Transverse colon (tissue), 4 donors: ENCODE data around the gene PEDS1. TPM values are rescaled to one million over a fixed set of nuclear protein-coding genes. Genes with fewer than 3 reads are reported as not detected.
A peak's percentile ranks its signal among the peaks of the same experiment; 100 is the strongest.

Experiments
- DNase-seq: peaks from one replicate; pipeline ENCODE4 v3.0.0-alpha.2; 2019
- H3K27ac ChIP-seq, 4 donors: fragments of 200-600 bp; sonication (generic); 2 replicates each; pipeline ENCODE4 v1.5.1; 2016 to 2018; ENCODE audit warnings: inconsistent platforms in 4 of 4
- H3K27me3 ChIP-seq: fragments of 200-600 bp; sonication (generic); 2 replicates; pipeline ENCODE4 v1.5.1; 2017; ENCODE audit warnings: inconsistent platforms
- H3K36me3 ChIP-seq, 4 donors: fragments of 200-600 bp; sonication (generic); 2 replicates each; pipeline ENCODE4 v1.5.1; 2017 to 2019; ENCODE audit warnings: inconsistent platforms in 4 of 4
- H3K4me1 ChIP-seq, 4 donors: fragments of 200-600 bp; sonication (generic); 2 replicates each; pipeline ENCODE4 v1.5.1; 2017 to 2020; ENCODE audit warnings: inconsistent platforms in 4 of 4
- H3K4me3 ChIP-seq, 4 donors: fragments of 200-600 bp; sonication (generic); 1 replicate in 1 of 4; 2 replicates in 3 of 4; pipeline versions ENCODE4 v1.5.1 to v1.6.1; 2017 to 2019; ENCODE audit warnings: inconsistent platforms in 4 of 4
- H3K9me3 ChIP-seq, 2 donors: fragments of 200-600 bp; sonication (generic); 2 replicates each; pipeline ENCODE4 v1.5.1; 2017 to 2019; ENCODE audit warnings: inconsistent platforms in 2 of 2
- CTCF ChIP-seq, 5 experiments: fragments of 200-600 bp in 3 of 5; fragments of 450-650 bp in 2 of 5; sonication (generic) in 3 of 5; IDR thresholded peaks; 1 replicate in 2 of 5; 2 replicates in 3 of 5; pipeline ENCODE4 v1.5.1; 2016 to 2017; ENCODE audit warnings: antibody characterized with exemption in 5 of 5, inconsistent platforms in 3 of 5, mild to moderate bottlenecking in 2 of 5, moderate library complexity in 1 of 5
- EP300 ChIP-seq: sonication (generic); formaldehyde crosslinking; IDR thresholded peaks from one replicate; pipeline ENCODE4 v1.6.1; 2017; ENCODE audit warnings: antibody characterized with exemption, low read depth
- POLR2A ChIP-seq: fragments of 450-650 bp; IDR thresholded peaks from one replicate; pipeline ENCODE4 v1.6.1; 2016; ENCODE audit warnings: antibody characterized with exemption, mild to moderate bottlenecking, moderate library complexity
- POLR2AphosphoS5 ChIP-seq, 3 donors: sonication (generic); formaldehyde crosslinking; IDR thresholded peaks; one replicate each; pipeline ENCODE4 v1.6.1; 2016; ENCODE audit warnings: antibody characterized with exemption in 3 of 3
- WGBS, 2 donors: methylation state at CpG; one replicate each; pipeline ENCODE4 v1.1.5; 2018; ENCODE audit warnings: low coverage in 1 of 2; 5-methylcytosine and 5-hydroxymethylcytosine counted together
- in situ Hi-C, 4 donors: fragments of 200-750 bp; cut with MboI; loops; one replicate each; pipeline versions ENCODE4 v1.15.0 to v1.15.1; 2017; ENCODE audit warnings: low sequenced_read_pairs in 3 of 4, low pct_ligation_motif_present in 1 of 4, low pct_unique_long_range_greater_than_20kb in 1 of 4
- intact Hi-C: fragments of 100-400 bp; cut with DNase I; formaldehyde crosslinking; loops from one replicate; pipeline ENCODE4 v1.15.1; 2023; ENCODE audit warnings: low total_unique reads
- total RNA-seq, 4 donors: library from RNA; depleted of rRNA; stranded (reverse); fragments of >200 nt; gene quantifications; one replicate each; pipeline ENCODE4 v1.1.0, GENCODE V29; 2016

PEDS1 gene
- total RNA-seq, 4 donors from 2014 or later: 9.6 to 30.9 (median 23.2) TPM

- 0 to 1% methylated on average over 3 to 51 of the region's 96 CpGs for WGBS, 2 donors
- Histone ChIP-seq H3K27me3 (no peaks in the 10 kb centered on the region), H3K4me1 (peaks cover 4 to 35% (median 32%) of the 10 kb centered on the region in 4 donors), H3K9me3 (no peaks in the 10 kb centered on the region), H3K4me3 (peak overlapping the region; percentile 82 to 93 (median 90)), H3K36me3 (no peaks in the 10 kb centered on the region), H3K27ac (peak overlapping the region; percentile 98 to 100 (median 99))
- intact Hi-C loops: loop anchor here (2.0 to 5.0 kb wide), 2 partner anchors 101 to 269 kb away; no protein-coding TSS in a partner anchor
- peak; percentile 55 for DNase-seq
- in situ Hi-C loops: loop anchor here in 1 of 4 donors (25.0 kb wide), 1 partner anchor 546 kb away; the partner anchor contains the start of gene PARD6B
- no peak for TF ChIP-seq EP300
- no peak for TF ChIP-seq POLR2A
- peak; percentile 29 to 56 (median 35) for TF ChIP-seq CTCF (IDR thresholded peaks at IDR 0.05)
- peak; percentile 7 to 72 (median 46) for TF ChIP-seq POLR2AphosphoS5 (IDR thresholded peaks at IDR 0.05)
Observed at GRCh38 chr20:50191544-50192363, 38.2 kb upstream of the PEDS1 start.

- intact Hi-C loops (loop anchor here (2.0 to 5.0 kb wide), 2 partner anchors 101 to 270 kb away; no protein-coding TSS in a partner anchor), in situ Hi-C loops (loop anchor here in 1 of 4 donors (25.0 kb wide), 1 partner anchor 546 kb away; the partner anchor contains the start of gene PARD6B)
- H3K4me3 ChIP-seq: peak overlapping the region; percentile 82 to 93 (median 90)
- TF ChIP-seq POLR2AphosphoS5 (IDR thresholded peaks at IDR 0.05) (peak in 1 of 3 donors; percentile 33), EP300 (no peak)
- H3K36me3 ChIP-seq: no peaks in the 10 kb centered on the region
- no CpG with 5 or more reads among the region's 69 CpGs for WGBS, 2 donors
- no peaks in the 10 kb centered on the region for H3K9me3 ChIP-seq
- DNase-seq: peak; percentile 75
- no peaks in the 10 kb centered on the region for H3K27me3 ChIP-seq
- H3K27ac ChIP-seq: peak overlapping the region; percentile 98 to 100 (median 99)
- H3K4me1 ChIP-seq: peaks cover 4 to 40% (median 32%) of the 10 kb centered on the region in 4 donors
Observed at GRCh38 chr20:50191065-50191543, 37.6 kb upstream of the PEDS1 start.

- peak within 1 kb of the TSS; percentile 98 to 100 (median 99) for H3K27ac ChIP-seq
- intact Hi-C loops (loop anchor here (1.0 to 5.0 kb wide), 3 partner anchors 102 to 270 kb away; no protein-coding TSS in a partner anchor), in situ Hi-C loops (loop anchor here in 1 of 4 donors (25.0 kb wide), 1 partner anchor 547 kb away; the partner anchor contains the start of gene PARD6B)
- H3K4me3 ChIP-seq: peak within 1 kb of the TSS; percentile 82 to 93 (median 90)
- no peaks in the 10 kb centered on the region for H3K9me3 ChIP-seq
- peak; percentile 92 for DNase-seq
- no peaks in the 10 kb centered on the region for H3K27me3 ChIP-seq
- TF ChIP-seq EP300: no peak
- TF ChIP-seq POLR2A: peak; percentile 98
- peak; percentile 70 to 81 (median 75) for TF ChIP-seq CTCF (IDR thresholded peaks at IDR 0.05)
- TF ChIP-seq POLR2AphosphoS5 (IDR thresholded peaks at IDR 0.05): peak; percentile 97 to 98 (median 98)
- no peaks in the 10 kb centered on the region for H3K36me3 ChIP-seq
- H3K4me1 ChIP-seq: peaks cover 4 to 41% (median 32%) of the 10 kb centered on the region in 4 donors
- 0% methylated on average over 1 to 45 of the region's 89 CpGs for WGBS, 2 donors
Observed at GRCh38 chr20:50190251-50191064, 36.9 kb upstream of the PEDS1 start, which contains the start of gene CEBPB. TSS of gene CEBPB (plus strand) at chr20:50190830. CDS start at chr20:50191034, 204 bp downstream.

- no peak for TF ChIP-seq CTCF (IDR thresholded peaks at IDR 0.05)
- no peak for TF ChIP-seq POLR2AphosphoS5 (IDR thresholded peaks at IDR 0.05)
- TF ChIP-seq EP300: no peak
- TF ChIP-seq POLR2A: no peak
- peak; percentile 88 for DNase-seq
- peak overlapping the region; percentile 82 to 93 (median 90) for H3K4me3 ChIP-seq
- no peaks in the 10 kb centered on the region for H3K36me3 ChIP-seq
- WGBS, 2 donors: 4 to 63% methylated on average over 11 to 12 of the region's 29 CpGs
- no peaks in the 10 kb centered on the region for H3K27me3 ChIP-seq
- peaks cover 4 to 41% (median 30%) of the 10 kb centered on the region in 4 donors for H3K4me1 ChIP-seq
- H3K9me3 ChIP-seq: no peaks in the 10 kb centered on the region
- in situ Hi-C loops (loop anchor here (5.0 to 25.0 kb wide), 5 partner anchors 273 to 548 kb away; partner anchors contain the start of gene PARD6B (in 1 of the 4)), intact Hi-C loops (loop anchor here (1.0 to 5.0 kb wide), 3 partner anchors 103 to 271 kb away; no protein-coding TSS in a partner anchor)
- H3K27ac ChIP-seq: peak overlapping the region; percentile 98 to 100 (median 99)
Observed at GRCh38 chr20:50189681-50190250, 36.2 kb upstream of the PEDS1 start.
